ENCODE results near the gene PRDM7. TPM values are rescaled to one million over a fixed set of nuclear protein-coding genes. Genes with fewer than 3 reads are reported as not detected.

Gene PRDM7
- total and polyA plus RNA-seq, 3 donors from 2014 or later: 1.8 to 10.2 (median 4.2) TPM

DNA sequence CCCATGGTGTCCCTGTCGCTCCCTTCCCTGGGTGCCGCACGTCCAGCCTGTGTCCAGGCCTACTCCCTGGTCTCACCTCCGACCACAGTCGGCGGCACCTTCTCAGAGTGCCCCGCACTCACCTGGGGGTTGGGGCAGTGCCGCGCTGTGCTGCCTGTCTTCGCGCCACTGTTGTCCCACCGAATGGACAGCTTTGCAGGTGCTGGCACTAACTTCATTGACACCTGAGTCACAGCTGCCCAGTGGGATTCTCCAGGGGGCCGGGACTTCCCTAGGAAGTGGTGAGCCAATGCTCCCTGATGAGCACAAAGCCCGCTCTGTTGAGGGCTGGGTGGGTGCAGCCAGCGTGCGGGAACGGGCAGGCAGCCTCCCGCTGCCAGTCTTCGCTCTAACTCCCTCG lies 33.6 kb downstream of the PRDM7 start:
- 88 to 89% methylated on average over 17 to 20 of the region's 20 CpGs for WGBS, 2 donors
- no peaks in the 10 kb centered on the region for H3K27me3 ChIP-seq
- peaks cover 14% of the 10 kb centered on the region for H3K4me1 ChIP-seq
- H3K9me3 ChIP-seq: no peaks in the 10 kb centered on the region
- intact Hi-C loops (cut with DNase I; ENCODE audit: low total_unique reads): no loop called here
- H3K4me3 ChIP-seq: no peak overlapping the region
- DNase-seq: no peak
- no peak for TF ChIP-seq POLR2A (IDR thresholded peaks at IDR 0.05)
- TF ChIP-seq, protein P1, sequence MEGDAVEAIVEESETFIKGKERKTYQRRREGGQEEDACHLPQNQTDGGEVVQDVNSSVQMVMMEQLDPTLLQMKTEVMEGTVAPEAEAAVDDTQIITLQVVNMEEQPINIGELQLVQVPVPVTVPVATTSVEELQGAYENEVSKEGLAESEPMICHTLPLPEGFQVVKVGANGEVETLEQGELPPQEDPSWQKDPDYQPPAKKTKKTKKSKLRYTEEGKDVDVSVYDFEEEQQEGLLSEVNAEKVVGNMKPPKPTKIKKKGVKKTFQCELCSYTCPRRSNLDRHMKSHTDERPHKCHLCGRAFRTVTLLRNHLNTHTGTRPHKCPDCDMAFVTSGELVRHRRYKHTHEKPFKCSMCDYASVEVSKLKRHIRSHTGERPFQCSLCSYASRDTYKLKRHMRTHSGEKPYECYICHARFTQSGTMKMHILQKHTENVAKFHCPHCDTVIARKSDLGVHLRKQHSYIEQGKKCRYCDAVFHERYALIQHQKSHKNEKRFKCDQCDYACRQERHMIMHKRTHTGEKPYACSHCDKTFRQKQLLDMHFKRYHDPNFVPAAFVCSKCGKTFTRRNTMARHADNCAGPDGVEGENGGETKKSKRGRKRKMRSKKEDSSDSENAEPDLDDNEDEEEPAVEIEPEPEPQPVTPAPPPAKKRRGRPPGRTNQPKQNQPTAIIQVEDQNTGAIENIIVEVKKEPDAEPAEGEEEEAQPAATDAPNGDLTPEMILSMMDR (IDR thresholded peaks at IDR 0.05): no peak
- no peak overlapping the region for H3K27ac ChIP-seq
- H3K36me3 ChIP-seq (ENCODE audit: low read depth, missing control alignments): no peaks in the 10 kb centered on the region

DNA sequence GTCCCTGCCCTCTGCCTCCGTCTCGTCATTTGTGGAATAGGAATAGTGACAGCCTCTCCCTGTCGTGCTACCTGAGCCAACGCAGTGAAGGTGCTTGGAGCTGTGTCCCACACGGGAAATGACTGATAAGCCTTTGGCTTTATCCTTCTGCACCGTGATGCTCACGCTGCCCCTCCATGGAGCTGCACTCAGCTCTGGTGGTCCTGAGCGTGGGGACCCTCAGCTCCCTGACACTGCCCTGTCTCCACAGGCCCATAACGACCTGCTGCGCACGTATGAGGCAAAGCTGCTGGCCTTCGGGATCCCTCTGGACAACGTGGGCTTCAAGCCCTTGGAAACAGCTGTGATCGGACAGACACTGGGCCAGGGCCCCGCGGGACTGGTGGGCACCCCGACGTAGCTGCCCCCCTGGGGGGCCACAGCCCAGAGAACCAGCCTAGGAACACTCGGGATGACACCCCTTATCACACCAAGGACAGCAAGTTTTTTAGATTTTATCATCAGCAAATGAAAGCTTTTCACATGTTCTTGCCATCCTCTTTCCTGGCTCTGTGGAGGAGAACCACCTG lies 34.1 kb downstream of the PRDM7 start:
- TF ChIP-seq POLR2A (IDR thresholded peaks at IDR 0.05): no peak
- TF ChIP-seq, protein P1 (IDR thresholded peaks at IDR 0.05): no peak
- Histone ChIP-seq H3K4me3 (no peak overlapping the region), H3K27me3 (no peaks in the 10 kb centered on the region), H3K9me3 (no peaks in the 10 kb centered on the region), H3K36me3 (ENCODE audit: low read depth, missing control alignments) (no peaks in the 10 kb centered on the region), H3K4me1 (peaks cover 16% of the 10 kb centered on the region), H3K27ac (no peak overlapping the region)
- no peak for DNase-seq
- intact Hi-C loops (cut with DNase I; ENCODE audit: low total_unique reads): no loop called here
- 74 to 86% methylated on average over 13 to 18 of the region's 19 CpGs for WGBS, 2 donors

DNA sequence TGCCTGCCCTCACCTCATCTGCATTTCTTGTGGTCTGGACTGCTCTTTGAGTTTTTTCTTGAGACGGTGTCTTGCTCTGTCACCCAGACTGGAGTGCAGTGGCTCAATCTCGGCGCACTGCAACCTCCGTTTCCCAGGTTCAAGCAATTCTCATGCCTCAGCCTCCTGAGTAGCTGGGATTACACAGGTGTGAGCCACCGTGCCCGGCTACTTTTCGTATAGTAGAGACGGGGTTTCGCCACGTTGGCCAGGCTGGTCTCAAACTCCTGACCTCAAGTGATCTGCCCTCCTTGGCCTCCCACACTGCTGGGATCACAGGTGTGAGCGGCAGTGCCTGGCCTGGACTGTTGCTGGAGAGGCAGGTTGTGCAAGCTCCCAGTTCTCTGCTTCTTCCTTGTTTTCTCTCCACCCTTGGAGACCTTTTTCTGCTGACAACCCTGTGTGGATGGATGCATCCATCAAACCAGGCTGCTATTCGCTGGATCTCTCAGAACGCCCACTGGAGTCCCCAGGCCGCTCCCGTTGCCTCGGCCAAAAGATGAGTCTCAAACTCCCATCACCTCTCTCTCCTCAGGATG lies 35.1 kb downstream of the PRDM7 start:
- no peak for DNase-seq
- Histone ChIP-seq H3K27me3 (no peaks in the 10 kb centered on the region), H3K4me1 (peaks cover 15% of the 10 kb centered on the region), H3K27ac (no peak overlapping the region), H3K4me3 (no peak overlapping the region), H3K9me3 (no peaks in the 10 kb centered on the region), H3K36me3 (ENCODE audit: low read depth, missing control alignments) (no peaks in the 10 kb centered on the region)
- intact Hi-C loops (cut with DNase I; ENCODE audit: low total_unique reads): no loop called here
- 82 to 84% methylated on average over 12 to 16 of the region's 16 CpGs for WGBS, 2 donors
- TF ChIP-seq, protein P1 (IDR thresholded peaks at IDR 0.05): no peak
- TF ChIP-seq POLR2A (IDR thresholded peaks at IDR 0.05): no peak

DNA sequence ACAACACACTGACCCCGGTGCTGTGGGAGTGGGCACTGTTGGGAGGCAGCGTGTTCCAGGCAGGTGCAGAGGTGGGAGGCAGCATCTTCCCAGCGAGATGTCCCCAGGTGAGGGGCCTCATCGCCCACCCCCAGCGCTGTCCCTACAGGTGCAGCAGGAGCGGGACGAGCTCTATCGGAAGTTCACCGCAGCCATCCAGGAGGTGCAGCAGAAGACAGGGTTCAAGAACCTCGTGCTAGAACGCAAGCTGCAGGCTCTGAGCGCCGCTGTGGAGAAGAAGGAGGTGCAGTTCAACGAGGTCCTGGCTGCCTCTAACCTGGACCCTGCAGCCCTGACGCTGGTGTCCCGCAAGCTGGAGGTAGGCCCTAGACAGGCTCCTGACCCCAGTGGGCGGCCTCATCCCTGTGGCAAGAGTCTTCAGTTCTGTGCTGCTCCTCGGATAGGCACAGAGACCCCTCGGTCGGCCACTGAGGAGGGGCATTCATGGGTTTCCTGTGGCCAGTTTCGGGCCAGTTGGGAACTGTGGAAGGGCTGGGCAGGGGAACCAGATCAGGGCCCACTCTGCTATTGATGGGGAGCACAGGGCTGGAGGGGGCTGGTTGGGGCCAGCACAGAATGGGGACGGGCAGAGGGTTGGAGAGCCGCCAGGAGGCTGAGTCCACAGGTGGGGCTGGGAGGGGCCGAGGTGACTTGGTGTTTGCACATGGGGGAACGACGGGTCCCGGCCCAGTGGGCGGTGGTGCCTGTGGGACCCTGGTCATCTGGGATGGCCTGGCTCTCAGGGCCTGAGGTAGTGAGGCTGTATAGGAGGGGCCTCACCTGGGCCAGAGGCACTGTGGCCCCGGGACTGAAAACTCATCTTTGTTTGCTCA lies 36.7 kb downstream of the PRDM7 start:
- Histone ChIP-seq H3K27me3 (no peaks in the 10 kb centered on the region), H3K4me3 (no peak overlapping the region), H3K9me3 (no peaks in the 10 kb centered on the region), H3K27ac (no peak overlapping the region), H3K4me1 (peaks cover 6% of the 10 kb centered on the region), H3K36me3 (ENCODE audit: low read depth, missing control alignments) (no peaks in the 10 kb centered on the region)
- no peak for DNase-seq
- intact Hi-C loops (cut with DNase I; ENCODE audit: low total_unique reads): no loop called here
- TF ChIP-seq POLR2A (IDR thresholded peaks at IDR 0.05): no peak
- TF ChIP-seq, protein P1 (IDR thresholded peaks at IDR 0.05): no peak
- 93 to 96% methylated on average over 13 to 24 of the region's 29 CpGs for WGBS, 2 donors

Measured in testis (tissue), 3 donors.